ENCODE data around the gene CTNNA2.

The CTNNA2 gene

DNA sequence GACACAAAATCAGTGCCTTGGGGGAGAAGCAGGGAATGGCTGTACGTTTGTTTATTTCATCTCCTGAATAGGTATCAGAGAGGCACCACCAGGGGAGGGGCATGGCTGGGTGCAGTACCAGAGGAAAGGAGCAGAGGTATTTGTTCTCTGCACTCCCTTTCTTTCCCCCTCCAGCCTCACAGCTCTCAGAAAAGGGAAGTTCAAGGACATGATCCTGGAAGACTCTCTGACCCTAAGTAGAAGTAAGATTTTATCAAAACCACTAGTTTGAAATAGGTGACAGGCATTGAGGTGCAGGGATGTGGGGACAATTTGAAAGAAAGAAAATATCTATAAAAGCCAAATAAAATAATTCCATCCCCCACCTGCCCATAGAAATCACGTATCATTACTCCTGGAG, 655.2 kb downstream of the CTNNA2 start:
- no peak overlapping the region for H3K4me3 ChIP-seq (ENCODE audit: low read depth, low read length)
- TF ChIP-seq, protein P1, sequence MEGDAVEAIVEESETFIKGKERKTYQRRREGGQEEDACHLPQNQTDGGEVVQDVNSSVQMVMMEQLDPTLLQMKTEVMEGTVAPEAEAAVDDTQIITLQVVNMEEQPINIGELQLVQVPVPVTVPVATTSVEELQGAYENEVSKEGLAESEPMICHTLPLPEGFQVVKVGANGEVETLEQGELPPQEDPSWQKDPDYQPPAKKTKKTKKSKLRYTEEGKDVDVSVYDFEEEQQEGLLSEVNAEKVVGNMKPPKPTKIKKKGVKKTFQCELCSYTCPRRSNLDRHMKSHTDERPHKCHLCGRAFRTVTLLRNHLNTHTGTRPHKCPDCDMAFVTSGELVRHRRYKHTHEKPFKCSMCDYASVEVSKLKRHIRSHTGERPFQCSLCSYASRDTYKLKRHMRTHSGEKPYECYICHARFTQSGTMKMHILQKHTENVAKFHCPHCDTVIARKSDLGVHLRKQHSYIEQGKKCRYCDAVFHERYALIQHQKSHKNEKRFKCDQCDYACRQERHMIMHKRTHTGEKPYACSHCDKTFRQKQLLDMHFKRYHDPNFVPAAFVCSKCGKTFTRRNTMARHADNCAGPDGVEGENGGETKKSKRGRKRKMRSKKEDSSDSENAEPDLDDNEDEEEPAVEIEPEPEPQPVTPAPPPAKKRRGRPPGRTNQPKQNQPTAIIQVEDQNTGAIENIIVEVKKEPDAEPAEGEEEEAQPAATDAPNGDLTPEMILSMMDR (IDR thresholded peaks at IDR 0.05; ENCODE audit: borderline replicate concordance, insufficient read depth, low read depth, low read length) = no peak

DNA sequence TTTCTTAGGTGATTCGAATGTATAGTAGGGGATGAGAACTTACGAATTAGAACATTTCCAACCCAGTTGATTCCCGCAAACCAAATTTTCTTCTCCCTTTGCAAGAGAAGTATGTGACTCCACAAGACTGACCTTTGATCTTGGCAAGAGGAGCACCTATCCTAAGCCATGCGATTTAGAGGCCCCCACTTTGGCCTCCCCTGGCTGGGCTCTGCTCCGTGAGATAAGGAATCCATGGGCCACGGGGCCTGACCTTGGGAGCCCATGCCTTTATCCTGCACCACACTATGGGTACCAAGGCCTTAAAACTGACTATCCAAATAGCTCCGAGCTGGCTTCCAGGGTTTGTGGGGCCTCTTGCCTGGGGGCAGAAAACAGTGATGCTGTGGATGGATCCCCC, 656.0 kb downstream of the CTNNA2 start:
- TF ChIP-seq, protein P1 (IDR thresholded peaks at IDR 0.05; ENCODE audit: borderline replicate concordance, insufficient read depth, low read depth, low read length) = no peak

DNA sequence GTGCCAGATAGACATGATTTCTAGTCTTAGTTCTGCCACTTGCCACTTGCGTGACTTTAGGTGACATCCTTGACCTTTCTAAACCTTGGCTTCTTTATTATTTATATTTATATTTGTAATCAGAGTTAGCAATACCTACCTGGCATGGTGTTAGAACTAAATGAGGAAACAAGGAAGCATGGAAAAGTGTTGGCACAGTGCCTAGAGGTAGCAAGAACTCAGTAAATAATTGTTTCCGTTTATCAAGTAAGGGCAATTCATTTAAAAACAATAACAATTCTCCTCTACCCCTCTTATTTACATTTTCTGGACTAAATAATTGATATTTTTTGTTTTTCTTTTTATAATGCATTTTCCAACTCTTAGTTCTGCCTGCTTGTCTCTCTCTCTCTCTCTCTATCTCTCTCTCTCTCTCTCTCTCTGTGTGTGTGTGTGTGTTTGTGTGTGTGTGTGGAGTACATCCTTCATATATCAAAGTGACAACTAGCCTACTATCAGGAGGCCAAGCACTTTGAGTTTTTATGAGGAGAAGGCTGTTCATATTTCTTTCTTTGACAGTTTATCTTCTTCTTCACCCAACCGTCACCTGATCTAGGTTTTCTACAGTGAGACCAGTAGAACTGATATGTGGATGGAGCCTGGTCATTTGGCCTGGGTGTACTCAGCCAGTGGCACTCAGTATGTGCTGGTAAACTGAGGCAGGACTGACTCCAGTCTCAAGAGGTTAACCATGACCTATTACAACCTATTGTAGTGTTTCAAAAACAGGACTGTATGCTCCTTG, 657.2 kb downstream of the CTNNA2 start:
- no peak overlapping the region for H3K4me3 ChIP-seq (ENCODE audit: low read depth, low read length)
- TF ChIP-seq, protein P1 (IDR thresholded peaks at IDR 0.05; ENCODE audit: borderline replicate concordance, insufficient read depth, low read depth, low read length) = no peak

More for the DNA sequence above, 656.0 kb downstream of the CTNNA2 start:
- H3K4me3 ChIP-seq (ENCODE audit: low read depth, low read length) = no peak overlapping the region

DNA sequence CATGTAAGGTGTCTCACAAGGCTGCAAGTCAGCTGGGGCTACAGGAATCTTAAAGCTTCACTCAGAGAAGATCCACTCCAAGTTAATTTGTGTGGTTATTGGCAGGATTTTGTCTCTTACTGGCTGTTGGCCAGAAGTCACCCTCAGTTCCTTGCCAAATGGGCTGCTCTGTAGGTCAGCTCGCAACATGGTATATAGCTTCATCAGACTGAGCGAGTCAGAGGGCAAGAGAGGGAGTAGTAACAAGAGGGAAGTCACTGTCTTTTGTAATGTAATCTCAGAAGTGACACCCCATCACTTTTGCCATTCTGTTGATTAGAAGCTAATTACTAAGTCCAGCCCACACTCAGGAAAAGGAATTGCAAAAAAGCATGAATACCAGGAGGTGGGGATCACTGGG, 672.2 kb downstream of the CTNNA2 start:
- TF ChIP-seq, protein P1 (IDR thresholded peaks at IDR 0.05; ENCODE audit: borderline replicate concordance, insufficient read depth, low read depth, low read length) = no peak
- H3K4me3 ChIP-seq (ENCODE audit: low read depth, low read length) = no peak overlapping the region

DNA sequence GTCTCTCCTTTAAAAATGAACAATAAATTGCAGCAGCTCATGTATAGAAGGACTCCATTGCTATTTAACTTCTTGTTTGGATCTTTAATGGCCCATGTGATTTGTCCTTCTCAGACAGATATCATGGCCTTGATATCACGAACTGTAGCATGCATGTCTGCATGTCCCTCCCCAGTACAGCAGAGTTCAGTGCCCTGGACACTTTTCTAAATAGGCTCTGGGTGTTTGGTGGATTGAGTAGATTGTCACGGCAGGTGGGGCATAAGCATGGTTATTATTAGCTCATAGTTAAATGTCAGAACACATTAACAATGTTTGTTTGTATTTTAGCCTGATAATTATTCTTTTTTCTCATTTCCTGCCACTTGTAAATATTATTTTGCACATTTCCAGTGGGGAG, 673.4 kb downstream of the CTNNA2 start:
- no peak overlapping the region for H3K4me3 ChIP-seq (ENCODE audit: low read depth, low read length)
- TF ChIP-seq, protein P1 (IDR thresholded peaks at IDR 0.05; ENCODE audit: borderline replicate concordance, insufficient read depth, low read depth, low read length) = no peak

DNA sequence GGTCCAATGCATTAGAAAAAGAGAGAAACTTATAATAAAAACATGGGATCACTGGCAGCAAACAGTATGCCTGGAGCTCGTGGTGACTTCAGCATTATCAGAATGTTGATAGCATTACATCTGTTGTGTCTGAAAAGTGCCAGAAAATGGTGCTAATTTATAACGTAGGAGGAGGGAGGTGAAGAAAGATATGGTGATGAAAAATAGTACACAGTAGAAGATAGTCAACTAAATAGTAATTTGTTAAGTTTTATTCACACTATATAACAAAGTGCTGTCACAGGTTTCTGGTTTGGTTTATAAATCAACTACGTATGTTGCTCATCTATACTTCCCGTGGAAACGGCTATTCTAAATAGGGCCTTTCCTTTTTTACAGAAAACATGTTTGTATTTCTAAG, 674.3 kb downstream of the CTNNA2 start:
- TF ChIP-seq, protein P1 (IDR thresholded peaks at IDR 0.05; ENCODE audit: borderline replicate concordance, insufficient read depth, low read depth, low read length) = no peak
- H3K4me3 ChIP-seq (ENCODE audit: low read depth, low read length) = no peak overlapping the region

DNA sequence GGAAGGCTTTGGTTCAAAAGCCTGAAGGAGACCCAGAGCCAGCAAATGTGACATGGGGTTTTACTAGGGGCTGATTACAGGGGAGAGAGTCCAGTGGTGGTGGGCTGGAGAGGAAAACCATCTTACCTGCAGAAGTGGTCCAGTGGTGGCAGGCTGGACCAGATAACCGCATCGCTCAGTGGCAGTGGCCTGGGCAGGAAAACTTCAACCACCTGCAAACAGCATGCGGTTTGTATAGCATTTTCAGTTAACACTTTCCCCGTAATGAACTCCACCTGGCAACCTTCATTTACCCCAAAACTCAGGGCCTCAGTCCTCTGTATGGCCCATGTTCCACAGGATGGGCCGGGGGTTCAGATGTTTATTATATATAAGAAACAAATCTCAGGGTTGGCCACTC, 677.3 kb downstream of the CTNNA2 start:
- no peak overlapping the region for H3K4me3 ChIP-seq (ENCODE audit: low read depth, low read length)
- TF ChIP-seq, protein P1 (IDR thresholded peaks at IDR 0.05; ENCODE audit: borderline replicate concordance, insufficient read depth, low read depth, low read length) = no peak
